ENCODE data around the gene STUB1. TPM values are rescaled to one million over a fixed set of nuclear protein-coding genes. Genes with fewer than 3 reads are reported as not detected.

STUB1 gene
- total RNA-seq, 1 experiment from 2014 or later, result 102 TPM

- no peak for DNase-seq (ENCODE audit: low spot score)
These were observed 13.0 kb upstream of the STUB1 start for GRCh38 chr16:667113-667779.

DNA sequence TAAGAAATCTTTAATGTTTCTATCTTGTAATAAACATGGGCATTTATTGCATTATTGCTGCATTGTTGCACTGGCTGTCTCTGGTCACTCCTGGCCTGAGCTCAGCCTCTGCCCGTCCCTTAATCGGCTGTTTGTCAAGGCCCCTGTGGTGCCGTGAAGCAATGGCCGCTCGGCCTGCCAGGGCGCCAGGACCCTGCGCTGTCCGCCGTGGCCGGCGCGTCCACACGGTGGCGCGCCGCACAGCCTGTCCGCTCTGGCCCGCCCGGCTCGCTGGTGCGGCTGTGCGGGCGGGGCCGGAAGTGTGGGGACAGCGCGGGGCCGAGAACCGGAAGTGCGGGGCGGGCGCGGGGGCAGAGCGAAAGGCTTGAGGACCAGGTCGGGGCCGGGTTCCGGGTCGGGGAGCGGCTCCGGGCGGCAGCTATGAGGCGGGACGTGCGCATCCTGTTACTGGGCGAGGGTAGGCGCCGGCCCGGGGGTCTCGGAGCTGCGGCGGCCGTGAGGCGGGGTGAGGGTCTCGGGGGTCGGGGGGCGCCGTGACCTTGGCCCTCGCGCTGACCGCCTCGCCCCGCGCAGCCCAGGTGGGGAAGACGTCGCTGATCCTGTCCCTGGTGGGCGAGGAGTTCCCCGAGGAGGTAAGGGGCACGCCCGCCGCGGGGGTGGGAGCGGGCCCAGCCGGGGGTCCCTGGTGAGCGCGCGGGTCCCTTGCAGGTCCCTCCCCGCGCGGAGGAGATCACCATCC lies 12.3 kb upstream of the STUB1 start, which contains the start of gene RHOT2:
Gene RHOT2, plus strand, starts transcription at position 353 of the 739 bp plus-strand sequence. Its CDS starts 68 bp downstream, at position 421.
- DNase-seq (ENCODE audit: low spot score), result peak; percentile 70

DNA sequence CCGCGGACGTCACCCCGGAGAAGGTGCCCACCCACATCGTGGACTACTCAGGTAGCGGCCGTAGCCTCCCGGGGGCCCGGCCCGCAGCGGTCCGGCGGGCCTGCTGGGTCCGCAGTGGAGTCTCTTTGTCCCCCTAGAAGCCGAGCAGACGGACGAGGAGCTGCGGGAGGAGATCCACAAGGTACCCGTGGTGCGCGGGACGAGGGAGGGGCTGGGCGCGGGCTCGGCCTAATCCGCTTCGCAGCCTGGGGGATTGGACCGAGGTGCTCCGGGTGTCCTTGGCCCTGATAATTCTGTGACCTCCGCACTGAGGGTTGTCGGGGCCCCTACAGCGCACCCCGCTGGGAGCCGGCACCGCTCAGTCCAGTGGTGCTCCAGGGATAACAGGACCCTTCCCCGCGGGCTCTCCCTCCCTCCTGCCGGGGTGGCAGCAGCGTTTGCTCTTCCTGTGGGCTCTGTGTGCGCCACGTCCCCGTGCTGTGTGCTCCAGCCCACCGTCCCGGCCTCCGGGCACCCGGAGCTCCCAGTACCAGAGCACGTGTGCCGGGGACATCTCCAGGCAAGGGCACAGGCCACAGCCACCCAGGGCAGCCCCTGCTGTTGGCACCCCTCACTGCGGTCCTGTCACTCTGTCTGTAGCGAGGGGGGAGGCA lies 11.6 kb upstream of the STUB1 start:
- DNase-seq (ENCODE audit: low spot score), result no peak

DNA sequence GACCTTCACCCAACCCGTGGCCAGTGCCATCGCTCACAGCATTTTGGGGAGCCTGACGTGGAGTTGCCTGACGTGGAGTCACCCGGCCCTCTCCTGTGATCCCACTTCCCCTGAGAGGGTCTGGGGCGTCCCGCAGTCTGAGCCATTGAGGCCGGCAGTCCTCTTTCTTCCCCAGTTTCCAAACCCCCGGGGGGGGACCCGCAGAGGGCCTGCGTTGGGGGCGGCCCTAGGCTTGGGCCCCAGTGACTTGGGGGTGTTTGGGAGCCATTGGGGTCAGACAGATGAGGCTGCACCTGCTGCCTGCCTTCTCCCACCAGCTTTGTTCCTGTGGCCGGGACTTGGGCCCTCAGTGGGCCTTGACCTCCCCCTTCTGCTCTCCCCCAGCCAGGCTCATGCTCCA lies 10.5 kb upstream of the STUB1 start:
- DNase-seq (ENCODE audit: low spot score), result no peak

DNA sequence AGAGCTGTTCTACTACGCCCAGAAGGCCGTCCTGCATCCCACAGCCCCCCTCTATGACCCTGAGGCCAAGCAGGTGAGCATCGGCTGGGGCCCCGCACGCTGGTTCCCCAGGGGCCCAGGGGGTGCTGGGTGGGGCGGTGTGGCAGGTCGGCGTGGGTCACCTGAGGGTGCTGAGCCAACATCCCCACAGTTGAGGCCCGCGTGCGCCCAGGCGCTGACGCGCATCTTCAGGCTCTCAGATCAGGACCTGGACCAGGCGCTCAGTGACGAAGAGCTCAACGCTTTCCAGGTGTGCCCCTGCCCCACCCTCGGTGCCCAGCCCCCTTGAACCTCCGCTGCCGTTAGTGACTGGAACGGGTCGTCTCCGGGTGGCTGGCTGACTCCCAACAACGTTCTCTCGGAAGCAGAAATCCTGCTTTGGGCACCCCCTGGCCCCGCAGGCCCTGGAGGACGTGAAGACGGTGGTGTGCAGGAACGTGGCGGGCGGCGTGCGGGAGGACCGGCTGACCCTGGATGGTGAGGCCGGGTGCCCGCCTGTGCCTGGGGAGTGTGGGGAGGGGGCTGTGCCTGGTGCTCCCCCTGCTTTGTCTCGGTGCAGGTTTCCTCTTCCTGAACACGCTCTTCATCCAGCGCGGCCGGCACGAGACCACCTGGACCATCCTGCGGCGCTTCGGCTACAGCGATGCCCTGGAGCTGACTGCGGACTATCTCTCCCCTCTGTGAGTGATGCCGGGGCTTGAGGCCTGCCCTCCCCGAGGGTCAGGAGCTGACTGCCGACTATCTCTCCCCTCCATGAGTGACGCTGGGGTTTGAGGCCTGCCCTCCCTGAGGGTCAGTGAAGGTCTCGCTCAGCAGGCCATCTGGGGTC lies 9.5 kb upstream of the STUB1 start:
- DNase-seq (ENCODE audit: low spot score), result no peak

DNA sequence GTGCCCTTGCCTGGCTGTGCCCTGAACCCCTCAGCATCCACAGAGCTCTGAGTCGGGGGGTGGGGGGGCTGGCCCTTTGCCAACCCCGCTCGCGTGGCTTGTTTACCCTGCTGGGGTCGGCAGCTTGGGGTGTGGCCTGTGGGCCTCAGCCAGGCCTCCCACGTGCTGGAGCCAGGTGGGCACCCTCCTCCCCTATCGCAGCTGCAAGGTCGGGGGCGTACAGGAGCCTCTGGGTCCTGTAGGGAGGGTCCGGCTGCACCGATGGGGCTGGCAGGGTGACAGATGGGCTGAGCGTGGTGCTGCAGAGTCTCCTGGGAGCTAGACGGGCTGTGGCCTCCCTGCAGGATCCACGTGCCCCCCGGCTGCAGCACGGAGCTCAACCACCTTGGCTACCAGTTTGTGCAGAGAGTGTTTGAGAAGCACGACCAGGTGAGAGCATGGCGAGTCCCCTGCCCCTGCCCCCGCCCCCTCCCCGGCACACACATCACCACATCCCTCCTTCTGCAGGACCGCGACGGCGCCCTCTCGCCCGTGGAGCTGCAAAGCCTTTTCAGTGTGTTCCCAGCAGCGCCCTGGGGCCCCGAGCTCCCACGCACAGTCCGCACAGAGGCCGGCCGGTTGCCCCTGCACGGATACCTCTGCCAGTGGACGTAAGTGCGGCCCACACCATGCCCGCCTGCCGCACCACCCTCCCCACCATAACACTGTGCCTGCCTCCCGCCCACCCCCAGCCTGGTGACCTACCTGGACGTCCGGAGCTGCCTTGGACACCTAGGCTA lies 8.7 kb upstream of the STUB1 start:
- no peak for DNase-seq (ENCODE audit: low spot score)

GRCh38 chr16:672371-672770 lies 7.8 kb upstream of the STUB1 start:
- no peak for DNase-seq (ENCODE audit: low spot score)

DNA sequence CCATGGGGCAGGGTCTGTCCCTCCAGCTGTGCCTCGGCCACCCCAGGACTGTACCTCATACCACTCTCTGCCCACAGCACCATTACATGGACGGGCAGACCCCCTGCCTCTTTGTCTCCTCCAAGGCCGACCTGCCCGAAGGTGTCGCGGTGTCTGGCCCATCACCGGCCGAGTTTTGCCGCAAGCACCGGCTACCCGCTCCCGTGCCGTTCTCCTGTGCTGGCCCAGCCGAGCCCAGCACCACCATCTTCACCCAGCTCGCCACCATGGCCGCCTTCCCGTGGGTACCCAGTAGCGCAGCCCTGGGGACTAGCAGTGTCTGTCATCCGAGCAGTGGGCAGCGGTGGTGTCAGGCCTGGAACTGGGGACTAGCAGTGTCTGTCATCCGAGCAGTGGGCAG lies 7.4 kb upstream of the STUB1 start:
- DNase-seq (ENCODE audit: low spot score), result no peak

GRCh38 chr16:673399-673991 lies 6.7 kb upstream of the STUB1 start:
- DNase-seq (ENCODE audit: low spot score), result no peak

DNA sequence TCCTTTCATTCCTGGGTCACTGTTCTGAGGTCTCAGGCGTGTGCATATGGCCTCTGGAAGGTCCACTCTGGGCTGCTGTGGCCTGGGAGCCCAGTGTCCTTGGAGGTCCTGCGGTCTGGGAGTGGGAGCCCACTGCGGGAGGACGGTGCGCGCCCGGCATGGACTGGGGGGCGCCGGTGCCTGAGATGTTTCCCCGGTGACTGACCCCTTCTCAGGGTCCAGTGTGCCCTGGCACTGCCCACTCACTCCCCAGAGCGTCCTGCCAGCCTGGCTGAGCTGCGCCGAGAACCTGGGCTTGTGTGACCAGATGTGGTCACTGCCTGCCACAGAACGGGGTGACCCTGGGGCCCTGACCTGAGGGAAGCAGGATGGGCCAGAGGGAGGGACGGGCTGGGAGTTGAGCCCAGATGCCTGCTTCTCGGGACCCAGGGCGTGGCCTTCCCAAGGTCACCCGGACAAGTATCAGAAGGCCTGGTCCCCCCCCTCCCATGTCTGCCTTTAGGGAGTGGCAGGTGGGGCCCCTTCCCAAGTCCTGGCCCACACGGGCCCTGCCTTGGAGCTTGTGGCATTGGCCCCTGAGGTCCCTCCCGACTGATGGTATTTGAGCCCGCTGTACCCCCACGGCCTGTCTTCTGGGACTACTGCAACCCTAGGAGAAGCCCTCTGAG lies 5.9 kb upstream of the STUB1 start:
- DNase-seq (ENCODE audit: low spot score), result no peak

- DNase-seq (ENCODE audit: low spot score), result no peak
These were observed 5.0 kb upstream of the STUB1 start, which contains the start of gene RHBDL1 for GRCh38 chr16:674968-675883. TSS of gene RHBDL1 (plus strand) at chr16:675671. CDS start at chr16:675791, 120 bp downstream.

- no peak for DNase-seq (ENCODE audit: low spot score)
These were observed 4.2 kb upstream of the STUB1 start for GRCh38 chr16:675884-676564.

DNA sequence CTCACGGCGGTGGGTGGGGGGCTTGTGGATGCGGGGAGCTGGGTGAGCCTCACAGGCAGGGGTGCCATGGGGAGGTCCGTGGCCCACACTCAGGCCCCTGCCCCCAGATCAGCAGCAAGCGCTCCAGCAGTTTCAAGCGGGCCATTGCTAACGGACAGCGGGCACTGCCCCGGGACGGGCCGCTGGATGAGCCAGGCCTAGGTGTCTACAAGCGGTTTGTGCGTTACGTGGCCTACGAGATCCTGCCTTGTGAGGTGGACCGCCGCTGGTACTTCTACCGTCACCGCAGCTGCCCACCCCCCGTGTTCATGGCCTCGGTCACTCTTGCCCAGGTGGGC lies 3.7 kb upstream of the STUB1 start:
- DNase-seq (ENCODE audit: low spot score), result no peak

DNA sequence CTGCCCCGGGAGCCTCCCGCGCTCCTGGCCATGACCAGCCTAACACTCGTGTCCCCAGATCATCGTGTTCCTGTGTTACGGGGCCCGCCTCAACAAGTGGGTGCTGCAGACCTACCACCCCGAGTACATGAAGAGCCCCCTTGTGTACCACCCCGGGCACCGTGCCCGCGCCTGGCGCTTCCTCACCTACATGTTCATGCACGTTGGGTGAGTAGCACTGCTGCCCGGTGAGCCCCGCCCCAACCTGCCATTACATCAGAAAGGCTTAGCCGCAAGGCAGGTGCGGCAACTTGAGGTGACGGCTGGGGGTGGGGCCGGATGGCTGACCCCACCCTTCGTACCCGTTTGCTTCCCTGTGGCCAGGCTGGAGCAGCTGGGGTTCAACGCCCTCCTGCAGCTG lies 3.3 kb upstream of the STUB1 start:
- no peak for DNase-seq (ENCODE audit: low spot score)

DNA sequence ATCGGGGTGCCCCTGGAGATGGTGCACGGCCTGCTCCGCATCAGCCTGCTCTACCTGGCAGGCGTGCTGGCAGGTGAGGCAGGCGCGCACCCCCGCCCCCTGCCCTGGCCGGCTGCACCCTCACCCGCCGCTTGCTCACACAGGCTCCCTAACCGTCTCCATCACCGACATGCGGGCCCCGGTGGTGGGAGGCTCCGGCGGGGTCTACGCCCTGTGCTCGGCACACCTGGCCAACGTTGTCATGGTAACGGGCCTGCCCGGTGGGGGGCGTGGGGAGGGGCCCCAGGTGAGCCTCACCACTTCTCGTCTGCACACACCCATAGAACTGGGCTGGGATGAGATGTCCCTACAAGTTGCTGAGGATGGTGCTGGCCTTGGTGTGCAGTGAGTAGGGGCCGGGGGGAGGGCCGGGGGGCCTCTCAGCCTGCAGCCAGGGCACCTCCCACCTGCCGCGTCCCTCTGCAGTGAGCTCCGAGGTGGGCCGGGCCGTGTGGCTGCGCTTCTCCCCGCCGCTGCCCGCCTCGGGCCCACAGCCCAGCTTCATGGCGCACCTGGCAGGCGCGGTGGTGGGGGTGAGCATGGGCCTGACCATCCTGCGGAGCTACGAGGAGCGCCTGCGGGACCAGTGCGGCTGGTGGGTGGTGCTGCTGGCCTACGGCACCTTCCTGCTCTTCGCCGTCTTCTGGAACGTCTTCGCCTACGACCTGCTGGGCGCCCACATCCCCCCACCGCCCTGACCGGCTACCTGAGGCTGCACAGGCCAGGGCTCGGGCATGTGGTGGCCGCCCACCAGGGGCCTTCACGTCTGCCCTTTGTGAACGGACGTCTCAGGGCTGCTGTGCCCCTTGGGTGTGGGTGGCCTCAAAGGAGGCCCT lies 2.7 kb upstream of the STUB1 start:
- DNase-seq (ENCODE audit: low spot score), result no peak

DNA sequence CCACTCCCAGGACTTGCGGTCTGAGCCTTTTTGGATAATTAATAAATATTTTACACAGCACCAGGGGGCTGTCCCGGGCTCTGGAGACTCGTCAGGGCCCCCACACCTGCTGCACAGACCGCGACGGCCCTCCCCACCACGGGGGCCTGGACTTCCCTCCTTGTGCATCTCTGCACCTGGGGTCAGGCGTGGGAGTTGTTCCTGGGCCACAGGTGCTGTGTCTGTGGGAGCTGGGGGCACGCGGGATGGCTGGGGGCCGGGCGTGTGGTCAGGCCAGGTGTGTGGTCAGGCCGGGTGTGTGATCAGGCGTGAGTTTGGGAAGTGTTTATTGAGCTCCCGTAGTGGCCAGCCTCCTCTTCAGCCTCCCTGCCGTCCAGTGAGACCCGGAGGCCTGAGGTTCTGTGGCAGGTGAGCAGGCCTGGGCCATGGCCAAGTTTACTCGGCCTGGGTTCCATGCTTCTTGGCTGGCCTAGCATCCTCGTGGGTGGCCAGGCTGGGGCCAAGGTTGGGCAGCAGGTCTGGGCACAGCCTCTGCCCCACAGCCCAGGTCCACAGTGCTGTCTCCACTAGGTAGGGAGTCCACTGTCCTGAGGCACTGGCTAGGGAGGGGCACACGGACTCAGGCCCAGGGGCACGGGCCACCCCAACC lies 1.9 kb upstream of the STUB1 start:
- DNase-seq (ENCODE audit: low spot score), result no peak
